HT1080 (cell line): Measurements from ENCODE around the gene TMEM108. TPM values are rescaled to one million over a fixed set of nuclear protein-coding genes. Genes with fewer than 3 reads are reported as not detected.

ENCODE experiments used
- DNase-seq: peaks from one replicate; pipeline ENCODE4 v3.0.0-alpha.2; 2015; ENCODE audit warnings: low read depth
- total RNA-seq: library from RNA; depleted of rRNA; stranded (reverse); fragments of >200 nt; shearing (Covaris generic); gene quantifications from 2 replicates; pipeline ENCODE4 v1.2.3, GENCODE V29; 2014

Gene TMEM108
- total RNA-seq, 1 experiment from 2014 or later, result 0.23 TPM

GRCh38 chr3:133159498-133160475 lies 121.6 kb downstream of the TMEM108 start:
- DNase-seq, result no peak

DNA sequence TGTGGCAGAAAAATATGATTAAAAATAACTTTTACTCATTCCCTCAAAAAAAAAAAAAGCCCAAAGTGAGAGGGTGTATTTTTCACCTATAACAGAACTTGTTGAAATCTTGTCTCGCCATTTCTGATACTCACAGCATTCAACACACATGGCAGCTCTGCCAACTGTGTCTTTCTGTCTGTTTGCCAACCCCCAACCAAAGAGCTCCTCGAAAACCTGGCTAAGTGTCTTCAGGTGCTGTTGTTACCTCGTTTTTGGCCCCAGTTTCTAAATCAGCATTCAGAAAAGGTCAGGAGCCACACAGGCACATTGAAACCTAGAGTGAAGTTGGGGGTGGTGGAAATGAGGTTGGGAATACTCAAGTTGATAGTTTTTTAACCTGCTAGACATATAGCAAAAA lies 123.5 kb downstream of the TMEM108 start:
- DNase-seq, result no peak

- no peak for DNase-seq
Observed at GRCh38 chr3:133162265-133162664, 124.1 kb downstream of the TMEM108 start.

GRCh38 chr3:133162670-133163305 lies 124.6 kb downstream of the TMEM108 start:
- DNase-seq, result no peak

DNA sequence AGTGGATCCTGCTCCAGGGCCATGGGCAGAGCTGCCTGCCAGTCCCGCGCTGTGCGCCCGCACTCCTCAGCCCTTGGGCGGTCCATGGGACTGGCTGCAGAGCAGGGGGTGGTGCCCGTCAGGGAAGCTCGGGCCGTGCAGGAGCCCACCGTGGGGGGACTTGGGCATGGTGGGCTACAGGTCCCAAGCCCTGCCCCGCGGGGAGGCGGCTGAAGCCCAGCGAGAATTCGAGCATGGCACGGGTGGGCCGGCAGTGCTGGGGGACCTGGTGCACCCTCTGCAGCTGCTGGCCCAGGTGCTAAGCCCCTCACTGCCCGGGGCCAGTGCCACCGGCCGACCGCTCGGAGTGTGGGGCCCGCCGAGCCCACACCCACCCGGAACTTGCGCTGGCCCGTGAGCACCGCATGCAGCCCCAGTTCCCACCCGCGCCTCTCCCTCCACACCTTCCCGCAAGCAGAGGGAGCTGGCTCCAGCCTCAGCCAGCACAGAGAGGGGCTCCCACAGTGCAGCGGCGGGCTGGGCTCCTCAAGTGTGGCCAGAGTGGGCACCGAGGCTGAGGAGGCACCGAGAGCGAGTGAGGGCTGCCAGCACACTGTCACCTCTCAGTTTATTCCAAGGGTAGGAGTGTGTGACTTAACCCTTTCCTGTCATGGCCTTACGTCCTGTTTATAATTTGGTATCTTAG lies 129.3 kb downstream of the TMEM108 start:
- DNase-seq, result no peak

DNA sequence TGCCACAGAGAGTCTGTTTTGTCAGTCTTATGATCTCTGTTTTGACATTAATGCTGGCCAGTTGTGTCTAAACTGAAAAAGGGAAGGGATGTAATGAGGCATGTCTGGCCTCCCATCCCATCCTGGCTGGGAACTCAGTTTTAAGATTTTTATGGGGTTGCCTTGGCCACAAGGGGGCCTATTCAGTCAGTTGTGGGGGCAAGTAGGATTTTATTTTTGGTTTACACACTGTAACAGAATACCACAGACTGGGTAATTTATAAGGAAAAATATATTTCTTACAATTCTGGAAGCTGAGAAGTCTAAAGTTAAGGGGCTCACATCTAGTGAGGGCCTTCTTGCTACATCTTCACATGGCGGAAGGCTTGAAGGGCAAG lies 129.8 kb downstream of the TMEM108 start:
- no peak for DNase-seq

DNA sequence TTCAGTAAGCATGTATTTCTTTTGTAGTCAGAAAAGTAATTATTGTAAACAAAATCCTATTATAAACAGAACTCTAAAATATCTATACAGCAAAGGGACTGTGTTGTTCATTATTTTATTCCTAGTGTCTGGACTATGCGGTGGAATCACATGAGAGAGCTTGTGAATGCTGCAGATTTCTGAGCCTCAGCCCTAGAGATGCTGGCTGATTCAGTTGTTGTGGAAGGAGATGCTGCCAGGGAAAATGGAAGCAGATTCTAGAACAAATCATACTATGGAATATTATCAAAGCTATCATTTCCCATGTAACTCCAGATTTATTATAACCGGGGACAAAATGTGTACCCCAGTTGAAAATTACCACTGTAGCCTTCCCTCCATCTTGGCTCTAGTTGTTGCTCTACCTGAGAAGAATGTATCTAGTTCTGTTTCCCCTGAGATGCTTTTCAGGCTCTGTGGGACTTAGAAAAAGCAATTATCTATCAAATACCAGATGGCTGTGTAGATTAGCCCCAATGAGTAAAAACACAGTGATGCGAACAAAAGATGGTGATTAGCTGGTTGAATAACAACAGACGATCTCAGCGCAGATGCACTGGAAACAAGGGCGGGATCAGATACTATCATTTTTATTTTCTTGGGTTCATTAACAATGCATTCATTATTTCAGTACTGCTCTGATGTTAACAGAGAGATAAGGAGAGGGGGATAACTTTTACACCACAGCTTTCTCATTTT lies 131.3 kb downstream of the TMEM108 start:
- DNase-seq, result no peak

DNA sequence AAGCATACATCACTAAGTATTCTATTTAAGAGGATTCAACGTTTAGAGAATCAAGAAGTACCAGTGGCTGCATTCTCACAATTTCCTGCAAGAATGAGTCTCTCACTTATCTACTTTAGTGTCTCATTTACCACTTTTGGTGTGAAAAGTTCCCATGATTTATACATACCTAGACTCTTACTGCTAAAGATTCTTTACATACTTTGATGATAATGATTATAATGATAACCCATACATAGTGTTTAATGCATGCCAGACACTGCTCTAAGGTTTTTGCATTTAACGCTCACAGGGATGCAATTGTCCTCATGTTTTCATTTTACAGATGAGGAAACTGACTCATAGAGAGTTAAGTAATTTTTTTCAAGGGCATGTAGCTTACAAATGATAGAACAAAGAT lies 133.6 kb downstream of the TMEM108 start:
- DNase-seq, result no peak

- DNase-seq, result no peak
Observed at GRCh38 chr3:133181392-133182150, 143.4 kb downstream of the TMEM108 start.

DNA sequence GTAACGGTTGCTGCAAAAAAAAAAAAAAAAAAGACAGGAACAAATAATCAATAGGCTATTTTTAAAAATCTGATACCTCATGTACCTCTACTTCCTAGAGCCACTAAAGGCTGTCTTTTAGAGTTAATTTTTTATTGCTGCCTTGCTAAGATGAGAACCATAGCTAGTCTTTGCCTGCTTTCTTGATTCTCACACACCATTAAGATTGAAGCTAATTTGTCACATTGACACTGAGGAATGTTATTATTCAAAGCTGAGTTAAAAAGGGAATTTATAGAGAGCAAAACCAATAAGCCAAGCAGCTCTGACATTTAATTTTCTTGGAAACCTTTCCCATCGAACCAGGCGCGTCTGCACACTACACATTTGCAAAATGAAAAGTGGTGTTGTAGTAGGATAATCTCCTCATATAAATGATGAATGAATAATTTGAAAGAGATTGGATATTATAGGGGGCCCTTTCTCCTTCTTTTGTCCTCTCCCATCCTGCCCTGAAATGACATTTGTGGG lies 149.7 kb downstream of the TMEM108 start:
- no peak for DNase-seq

DNA sequence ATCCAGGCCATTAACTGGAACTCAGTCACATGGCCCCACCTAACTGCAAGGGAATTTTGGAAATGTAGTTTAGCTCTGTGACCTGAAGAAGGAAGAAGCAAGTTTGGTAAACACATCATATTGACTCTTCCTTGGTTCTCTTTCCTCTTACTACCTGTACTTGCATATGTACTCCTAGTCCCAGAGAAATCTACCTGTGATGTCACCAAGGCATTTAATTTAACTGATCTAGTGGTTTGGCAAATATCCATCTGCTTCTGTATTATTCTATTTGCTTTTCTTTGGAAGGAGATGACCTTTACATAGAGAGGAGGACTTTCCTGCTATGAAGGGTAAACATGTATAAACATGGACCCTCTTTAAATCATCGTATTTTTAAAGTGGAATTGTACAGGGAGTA lies 150.8 kb downstream of the TMEM108 start:
- no peak for DNase-seq

DNA sequence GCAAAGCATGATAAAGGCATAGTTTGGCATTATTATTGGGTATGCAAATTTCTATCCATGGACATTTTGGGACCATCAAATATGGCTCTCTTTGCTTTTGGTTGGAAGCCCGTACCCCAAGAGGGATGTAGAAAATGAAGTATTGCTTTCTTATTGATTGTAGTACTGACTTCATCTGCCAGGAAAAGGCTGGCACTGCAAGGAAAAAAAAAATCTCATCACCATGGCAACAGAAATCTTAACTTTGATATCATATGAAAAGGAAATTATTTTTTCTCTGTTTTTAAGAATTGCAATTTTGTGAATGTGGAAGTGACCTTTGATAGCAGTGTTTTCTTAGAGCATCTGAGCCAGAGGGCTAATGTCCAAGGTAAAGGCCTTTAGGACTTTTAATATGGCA lies 151.7 kb downstream of the TMEM108 start:
- DNase-seq, result no peak

- DNase-seq, result no peak
Observed at GRCh38 chr3:133191818-133192217, 153.6 kb downstream of the TMEM108 start.

DNA sequence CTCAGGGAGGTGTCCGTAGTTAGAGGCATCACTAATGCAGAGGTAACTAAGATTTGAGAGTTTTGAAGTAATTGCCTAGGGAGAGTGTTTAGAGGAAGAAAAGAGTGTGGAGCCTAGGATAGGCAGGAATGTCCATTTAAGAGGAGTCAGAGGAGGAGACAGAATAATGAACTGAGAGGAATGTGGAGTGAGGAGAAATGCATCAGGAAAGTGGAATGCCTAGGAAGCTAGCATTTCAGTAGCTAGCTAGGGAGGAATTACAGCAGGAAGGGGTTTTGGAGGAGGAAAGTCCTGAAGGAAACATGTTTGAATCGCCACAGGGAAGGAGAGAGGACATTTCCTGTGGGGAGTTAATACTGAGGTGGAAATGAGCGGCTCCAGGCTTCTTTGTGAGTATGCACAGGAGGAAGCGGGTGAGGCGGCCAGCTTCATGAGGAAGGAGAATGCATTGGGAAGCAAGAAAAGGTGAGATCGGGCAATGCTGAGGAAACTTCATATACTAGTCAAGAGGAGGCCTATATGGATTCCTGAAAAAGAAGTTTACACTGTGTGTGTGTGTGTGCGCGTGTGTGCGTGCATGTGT lies 154.3 kb downstream of the TMEM108 start:
- no peak for DNase-seq

DNA sequence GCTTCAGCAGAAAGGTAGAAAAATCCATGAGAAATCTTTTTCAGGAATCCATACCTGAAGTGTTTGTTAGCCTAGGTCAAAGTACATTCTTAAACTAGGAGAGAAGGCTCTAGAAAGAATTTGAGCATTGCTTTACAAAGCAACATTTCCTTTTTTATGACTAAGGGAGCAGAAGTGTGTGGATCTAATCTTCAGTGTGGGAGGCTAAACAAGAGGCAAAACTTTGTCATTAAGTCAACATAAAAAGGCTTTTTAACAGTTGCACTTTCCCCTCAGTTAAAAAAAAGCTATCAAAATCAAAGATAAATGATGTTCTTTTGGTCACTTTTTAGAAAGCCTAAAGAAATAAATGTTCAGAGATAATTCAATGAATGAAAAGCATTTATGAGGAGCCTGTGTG lies 154.8 kb downstream of the TMEM108 start:
- no peak for DNase-seq

GRCh38 chr3:133196527-133196926 lies 158.3 kb downstream of the TMEM108 start:
- no peak for DNase-seq

- no peak for DNase-seq
Observed at GRCh38 chr3:133197619-133198018, 159.4 kb downstream of the TMEM108 start.

DNA sequence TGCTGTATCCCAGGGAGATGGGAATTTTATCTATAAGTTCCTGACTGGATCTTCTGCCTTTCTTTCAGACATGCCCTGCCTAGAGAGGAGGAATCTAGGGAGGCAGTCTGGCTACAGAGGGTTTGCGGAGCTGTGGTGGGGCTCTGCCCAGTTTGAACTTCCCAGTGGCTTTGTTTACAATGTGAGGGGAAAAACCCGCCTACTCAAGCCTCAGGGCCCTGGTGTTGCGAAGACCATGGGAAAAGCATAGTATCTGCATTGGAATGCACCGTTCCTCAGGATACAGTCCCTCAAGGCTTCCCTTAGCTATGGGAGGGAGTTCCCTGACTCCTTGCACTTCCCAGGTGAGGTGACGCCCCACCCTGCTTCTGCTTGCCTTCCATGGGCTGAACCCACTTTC lies 168.7 kb downstream of the TMEM108 start:
- no peak for DNase-seq

DNA sequence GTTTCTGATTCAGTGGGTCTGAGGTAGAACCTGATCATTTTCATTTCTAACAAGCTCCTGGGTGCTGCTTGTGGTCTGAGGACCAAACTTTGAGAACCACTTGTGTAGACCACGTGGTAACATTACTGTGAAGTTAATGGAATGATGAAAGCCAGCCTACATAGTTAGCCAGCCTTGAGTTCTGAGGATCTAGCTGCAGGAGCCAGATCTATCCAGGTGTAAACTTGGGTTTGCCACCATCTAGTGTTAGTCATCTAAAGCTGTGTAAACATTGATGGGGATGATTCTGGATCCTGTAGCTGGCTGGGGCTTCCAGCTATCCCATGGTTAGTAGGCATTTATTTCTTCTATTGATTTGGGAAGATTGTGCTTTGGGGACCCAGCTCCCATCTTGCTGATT lies 170.0 kb downstream of the TMEM108 start:
- peak; percentile 24 for DNase-seq
